ENCODE results near the gene TMEM266. TPM values are rescaled to one million over a fixed set of nuclear protein-coding genes. Genes with fewer than 3 reads are reported as not detected.

TMEM266 gene
- total RNA-seq, 1 donor from 2014 or later = 0.16 TPM

DNA sequence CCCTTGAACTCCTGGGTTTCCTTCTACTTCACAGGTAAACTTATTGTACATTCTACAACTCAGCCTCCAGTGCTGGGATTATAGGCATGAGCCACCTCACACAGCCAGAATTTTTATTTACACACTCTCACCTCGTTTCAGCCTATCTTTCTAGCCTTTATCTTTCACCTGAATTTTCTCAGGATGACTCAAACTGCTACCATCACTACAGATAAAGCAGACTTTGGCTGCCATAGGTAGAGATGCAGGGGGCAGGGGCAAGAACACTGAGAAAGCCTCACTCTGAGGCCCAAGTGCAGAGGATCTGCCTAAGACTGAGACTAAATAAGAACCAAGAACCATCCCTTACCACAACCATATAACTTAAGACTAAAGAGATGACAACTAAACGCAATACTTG is 192.5 kb downstream of the TMEM266 start:
- DNase-seq = no peak
- Mint-ChIP-seq H3K4me1 (no peaks in the 10 kb centered on the region), H3K27ac (no peak overlapping the region), H3K4me3 (no peak overlapping the region), H3K36me3 (ENCODE audit: low read depth) (peaks cover 23% of the 10 kb centered on the region), H3K27me3 (no peaks in the 10 kb centered on the region), H3K9me3 (no peaks in the 10 kb centered on the region)
- POLR2A ChIA-PET = no interaction called here
- TF ChIP-seq, protein P1, sequence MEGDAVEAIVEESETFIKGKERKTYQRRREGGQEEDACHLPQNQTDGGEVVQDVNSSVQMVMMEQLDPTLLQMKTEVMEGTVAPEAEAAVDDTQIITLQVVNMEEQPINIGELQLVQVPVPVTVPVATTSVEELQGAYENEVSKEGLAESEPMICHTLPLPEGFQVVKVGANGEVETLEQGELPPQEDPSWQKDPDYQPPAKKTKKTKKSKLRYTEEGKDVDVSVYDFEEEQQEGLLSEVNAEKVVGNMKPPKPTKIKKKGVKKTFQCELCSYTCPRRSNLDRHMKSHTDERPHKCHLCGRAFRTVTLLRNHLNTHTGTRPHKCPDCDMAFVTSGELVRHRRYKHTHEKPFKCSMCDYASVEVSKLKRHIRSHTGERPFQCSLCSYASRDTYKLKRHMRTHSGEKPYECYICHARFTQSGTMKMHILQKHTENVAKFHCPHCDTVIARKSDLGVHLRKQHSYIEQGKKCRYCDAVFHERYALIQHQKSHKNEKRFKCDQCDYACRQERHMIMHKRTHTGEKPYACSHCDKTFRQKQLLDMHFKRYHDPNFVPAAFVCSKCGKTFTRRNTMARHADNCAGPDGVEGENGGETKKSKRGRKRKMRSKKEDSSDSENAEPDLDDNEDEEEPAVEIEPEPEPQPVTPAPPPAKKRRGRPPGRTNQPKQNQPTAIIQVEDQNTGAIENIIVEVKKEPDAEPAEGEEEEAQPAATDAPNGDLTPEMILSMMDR (IDR thresholded peaks at IDR 0.05) = no peak
- no peak for ATAC-seq (ENCODE audit: low read depth)
- intact Hi-C loops (cut with micrococcal nuclease) = no loop called here
- CTCF ChIA-PET = no interaction called here

DNA sequence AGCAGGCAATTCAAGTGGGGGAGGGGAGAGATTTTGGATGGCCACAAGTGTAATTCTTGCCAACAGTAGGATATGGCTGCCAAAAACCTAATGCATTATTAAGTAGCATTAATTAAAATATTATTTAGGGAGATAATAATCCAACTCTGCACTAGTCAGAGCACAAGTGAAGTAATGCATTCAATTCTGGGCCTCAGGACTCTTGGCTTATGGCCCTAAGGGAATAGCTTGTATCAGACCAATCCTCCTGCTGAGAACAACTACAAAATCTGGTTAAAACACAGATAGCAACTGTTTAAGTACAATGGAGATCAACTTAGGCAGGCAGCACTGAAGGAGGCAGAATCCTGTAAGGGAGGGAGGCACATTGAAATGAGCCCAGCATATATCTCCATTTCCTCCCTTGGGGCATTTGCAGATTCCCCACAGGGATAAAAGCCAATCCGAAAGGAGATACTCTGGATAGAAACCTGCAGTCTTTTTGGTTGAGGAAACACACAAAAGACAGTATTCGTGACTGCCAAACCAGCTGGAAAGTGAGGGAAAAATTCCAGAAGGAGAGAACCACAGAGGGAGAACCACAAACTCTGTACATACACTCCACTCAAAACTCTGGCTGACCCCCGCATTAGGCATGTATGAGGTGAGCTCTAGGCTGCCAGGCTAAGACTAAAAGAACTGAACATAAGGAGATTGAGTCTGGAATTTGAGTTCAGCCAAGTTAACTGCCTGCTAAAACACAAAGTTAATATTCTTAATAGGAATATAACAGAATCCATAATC is 194.1 kb downstream of the TMEM266 start:
- ATAC-seq (ENCODE audit: low read depth) (no peak), DNase-seq (no peak)
- Mint-ChIP-seq H3K36me3 (ENCODE audit: low read depth) (peaks cover 24% of the 10 kb centered on the region), H3K27me3 (no peaks in the 10 kb centered on the region), H3K4me3 (no peak overlapping the region), H3K27ac (no peak overlapping the region), H3K4me1 (no peaks in the 10 kb centered on the region), H3K9me3 (no peaks in the 10 kb centered on the region)
- ChIA-PET CTCF (no interaction called here), POLR2A (no interaction called here)
- intact Hi-C loops (cut with micrococcal nuclease) = no loop called here
- TF ChIP-seq, protein P1 (IDR thresholded peaks at IDR 0.05) = no peak

Other genes with a start within 250 kb of the TMEM266 start
- 16.9 and 23.2 TPM in 2 replicates for gene UBE2Q2, start 216.5 kb upstream of the TMEM266 start, total RNA-seq
- 19.6 and 24.4 TPM in 2 replicates for gene FBXO22, start 156.1 kb upstream of the TMEM266 start, total RNA-seq
- gene NRG4, start 47.6 kb upstream of the TMEM266 start, total RNA-seq = 0.61 and 0.93 TPM in 2 replicates

Measured in activated B cell treated with CpG ODN at 0.5 μM for 24 hours (primary cell).